AG10803 (cell line): ENCODE results near the gene EPHA2.
"Not testable (repeated sequence)": the region's sequence is repeated elsewhere in the genome, so short reads cannot be mapped to it uniquely, and the experiment has no call there.

Source experiments
- DNase-seq: peaks from one replicate; pipeline ENCODE4 v3.0.0; 2010; ENCODE audit warnings: low read depth
- H3K4me3 ChIP-seq: 2 replicates; pipeline ENCODE4 v1.5.1; 2011; ENCODE audit warnings: mild to moderate bottlenecking, low read length, control low read depth
- TF ChIP-seq, protein P1 (sequence below): conservative IDR thresholded peaks from 2 replicates; pipeline ENCODE4 v1.5.1; 2011; ENCODE audit warnings: mild to moderate bottlenecking, low read length, control low read depth, inconsistent platforms

EPHA2 gene

DNA sequence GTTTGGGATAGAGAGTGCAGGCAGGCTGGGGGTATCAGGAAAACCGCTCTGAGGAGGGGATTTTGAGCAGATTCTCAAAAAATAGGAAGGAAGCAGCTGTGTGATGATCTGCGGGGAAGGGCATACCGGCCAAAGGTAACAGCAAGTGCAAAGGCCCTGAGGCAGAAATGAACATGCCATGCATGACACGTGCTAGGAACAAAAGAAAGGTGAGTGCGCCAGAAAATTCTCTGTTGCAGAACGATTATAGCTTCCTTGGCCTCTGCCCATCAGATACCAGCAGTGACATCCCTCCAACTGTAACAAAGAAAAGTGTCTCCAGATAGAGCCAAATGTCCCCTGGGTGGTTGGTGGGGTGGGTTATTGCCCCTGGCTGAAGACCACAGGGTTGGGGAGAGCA is 45.4 kb downstream of the EPHA2 start:
- TF ChIP-seq, protein P1, sequence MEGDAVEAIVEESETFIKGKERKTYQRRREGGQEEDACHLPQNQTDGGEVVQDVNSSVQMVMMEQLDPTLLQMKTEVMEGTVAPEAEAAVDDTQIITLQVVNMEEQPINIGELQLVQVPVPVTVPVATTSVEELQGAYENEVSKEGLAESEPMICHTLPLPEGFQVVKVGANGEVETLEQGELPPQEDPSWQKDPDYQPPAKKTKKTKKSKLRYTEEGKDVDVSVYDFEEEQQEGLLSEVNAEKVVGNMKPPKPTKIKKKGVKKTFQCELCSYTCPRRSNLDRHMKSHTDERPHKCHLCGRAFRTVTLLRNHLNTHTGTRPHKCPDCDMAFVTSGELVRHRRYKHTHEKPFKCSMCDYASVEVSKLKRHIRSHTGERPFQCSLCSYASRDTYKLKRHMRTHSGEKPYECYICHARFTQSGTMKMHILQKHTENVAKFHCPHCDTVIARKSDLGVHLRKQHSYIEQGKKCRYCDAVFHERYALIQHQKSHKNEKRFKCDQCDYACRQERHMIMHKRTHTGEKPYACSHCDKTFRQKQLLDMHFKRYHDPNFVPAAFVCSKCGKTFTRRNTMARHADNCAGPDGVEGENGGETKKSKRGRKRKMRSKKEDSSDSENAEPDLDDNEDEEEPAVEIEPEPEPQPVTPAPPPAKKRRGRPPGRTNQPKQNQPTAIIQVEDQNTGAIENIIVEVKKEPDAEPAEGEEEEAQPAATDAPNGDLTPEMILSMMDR: no peak
- no peak for DNase-seq
- H3K4me3 ChIP-seq: no peak overlapping the region

DNA sequence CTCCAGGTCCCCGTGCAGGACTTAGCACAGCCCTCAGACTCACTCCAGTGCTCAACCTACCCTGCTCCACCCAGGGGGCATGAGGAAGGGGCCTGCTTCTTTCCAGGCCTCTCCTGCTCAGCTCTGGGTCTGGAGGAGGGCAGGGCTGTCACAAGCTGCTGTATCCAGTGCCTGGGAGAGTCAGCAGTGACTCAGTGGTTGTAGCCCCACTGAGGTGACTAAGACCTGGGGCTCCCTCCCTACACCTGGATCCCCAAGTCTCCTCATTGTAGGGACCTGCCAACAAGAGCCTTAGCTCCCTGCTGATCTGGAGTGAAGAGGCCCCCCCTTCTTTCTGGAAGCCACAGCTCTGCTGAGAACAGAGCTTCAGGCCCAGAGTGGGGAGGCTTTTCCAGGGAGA is 46.3 kb downstream of the EPHA2 start:
- DNase-seq: no peak
- no peak overlapping the region for H3K4me3 ChIP-seq
- TF ChIP-seq, protein P1: no peak

DNA sequence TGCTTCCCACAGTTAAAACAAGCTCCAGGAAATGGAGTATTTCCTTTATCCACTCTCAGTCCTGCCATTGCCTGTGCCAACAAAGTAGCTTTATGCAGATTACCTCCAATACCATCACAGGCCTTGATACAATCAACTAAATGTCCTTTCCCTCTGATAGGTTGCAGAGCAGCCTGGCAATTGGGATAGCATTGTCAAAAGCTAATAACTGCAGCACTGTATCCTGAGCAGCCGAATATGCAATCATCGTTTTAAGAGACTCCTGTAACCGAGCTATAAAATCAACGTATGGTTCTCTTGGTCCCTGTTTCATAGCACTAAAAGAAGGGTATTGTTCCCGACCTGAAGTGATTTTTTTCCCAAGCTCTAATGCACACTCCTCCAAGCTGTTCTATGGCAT is 48.8 kb downstream of the EPHA2 start:
- not testable (repeated sequence) for DNase-seq, H3K4me3 ChIP-seq

DNA sequence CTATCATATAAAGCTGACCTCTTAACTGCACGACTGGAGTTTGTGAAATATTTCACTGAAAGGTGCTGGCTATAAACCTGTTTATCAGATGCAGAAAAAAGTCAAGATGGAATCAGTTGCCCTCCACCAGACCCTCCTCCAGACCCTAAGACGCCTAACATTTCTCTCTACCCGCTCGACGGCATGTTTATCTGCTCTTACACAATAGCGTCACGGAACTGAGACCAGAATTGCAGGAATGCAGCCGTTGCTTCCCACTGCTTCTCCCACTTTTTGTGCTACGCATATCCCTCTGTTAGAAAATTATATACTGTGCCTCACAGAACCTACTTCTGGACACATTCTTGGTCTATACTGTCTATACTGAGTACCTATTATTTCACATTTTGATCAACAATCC is 54.2 kb downstream of the EPHA2 start:
- TF ChIP-seq, protein P1: no peak
- no peak for DNase-seq
- H3K4me3 ChIP-seq: no peak overlapping the region

DNA sequence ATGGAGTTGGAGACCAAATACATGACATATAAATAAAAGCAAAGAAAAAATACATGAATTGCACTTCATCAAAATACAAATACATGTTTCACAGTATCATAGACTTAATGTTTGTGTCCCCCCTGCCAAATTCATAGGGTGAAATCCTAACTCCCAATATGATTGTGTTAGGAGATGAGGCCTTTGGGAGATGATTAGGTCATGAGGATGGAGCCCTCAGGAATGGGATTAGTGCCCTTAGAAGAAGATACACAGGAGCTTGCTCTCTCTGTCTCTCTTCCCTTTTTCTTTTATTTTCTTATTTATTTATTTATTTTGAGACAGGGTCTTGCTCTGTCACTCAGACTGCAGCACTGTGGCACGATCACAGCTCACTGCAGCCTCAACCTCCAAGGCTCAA is 56.5 kb downstream of the EPHA2 start:
- DNase-seq: no peak
- H3K4me3 ChIP-seq: no peak overlapping the region
- TF ChIP-seq, protein P1: no peak

DNA sequence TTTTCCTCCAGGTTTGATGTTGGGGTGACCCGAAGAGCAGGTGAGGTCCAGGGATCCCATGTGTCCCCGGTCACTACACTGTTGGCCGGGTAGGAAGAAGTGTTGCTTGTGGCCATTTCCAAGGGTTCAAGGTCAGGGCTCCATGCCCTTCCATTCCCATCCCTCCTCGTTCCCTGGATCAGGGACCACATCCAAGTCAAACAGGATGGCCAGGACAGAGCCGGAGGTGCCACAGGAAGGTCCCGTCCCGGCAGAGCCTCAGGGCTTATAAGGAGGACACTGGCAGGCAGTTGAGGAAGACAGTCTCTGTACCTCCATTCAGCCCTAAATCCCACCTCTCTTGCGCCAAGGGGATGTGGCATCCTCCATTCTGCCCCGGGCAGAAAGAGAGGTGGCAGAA is 60.4 kb downstream of the EPHA2 start:
- H3K4me3 ChIP-seq: no peak overlapping the region
- DNase-seq: no peak
- TF ChIP-seq, protein P1: no peak

DNA sequence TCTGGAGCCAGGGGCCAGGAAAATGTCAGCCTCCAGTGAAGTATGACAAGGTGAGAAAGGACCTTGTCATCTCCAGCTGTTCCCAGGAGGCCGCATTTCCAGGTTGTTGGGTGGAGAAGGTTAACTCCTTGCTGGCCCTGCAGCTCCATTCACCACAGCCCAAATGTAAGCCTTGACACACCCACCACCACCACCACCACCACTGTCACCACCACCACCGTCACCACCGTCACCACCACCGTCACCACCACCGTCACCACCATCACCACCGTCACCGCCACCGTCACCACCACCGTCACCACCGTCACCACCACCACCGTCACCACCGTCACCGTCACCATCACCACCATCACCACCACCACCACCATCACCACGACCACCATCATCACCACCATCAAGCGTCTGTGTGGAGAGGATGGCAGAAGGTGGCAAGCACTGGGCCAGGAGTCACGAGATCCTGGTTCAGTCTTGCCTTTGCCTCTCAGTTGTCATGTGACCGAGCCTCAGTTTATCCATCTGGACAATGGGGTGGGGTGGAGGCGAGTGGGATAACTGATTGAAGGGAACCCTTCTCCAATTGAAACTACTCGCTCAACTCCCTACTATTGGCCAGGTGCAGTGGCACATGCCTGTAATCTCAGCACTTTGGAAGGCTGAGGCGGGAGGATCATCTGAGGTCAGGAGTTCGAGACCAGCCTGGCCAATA is 61.3 kb downstream of the EPHA2 start:
- no peak overlapping the region for H3K4me3 ChIP-seq
- DNase-seq: no peak
- TF ChIP-seq, protein P1: no peak

DNA sequence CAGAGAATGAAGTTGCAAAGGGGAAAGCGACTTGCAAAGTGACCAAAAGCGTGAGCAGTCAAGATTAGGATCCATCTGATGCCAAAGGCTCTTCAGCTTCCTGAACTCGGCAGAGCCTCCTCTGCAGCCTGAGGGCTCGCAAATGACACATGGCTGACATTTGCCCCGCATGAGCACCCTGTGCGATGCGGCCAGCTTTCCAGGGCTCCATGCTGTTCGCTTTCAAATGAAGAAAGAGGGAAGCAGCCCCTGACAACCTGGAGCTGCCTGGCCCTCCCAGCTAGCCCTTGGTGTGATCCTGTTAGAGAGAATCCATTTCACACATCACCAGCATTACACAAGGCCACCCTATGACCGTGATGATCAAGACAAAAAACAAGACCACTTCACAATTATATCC is 62.3 kb downstream of the EPHA2 start:
- DNase-seq: no peak
- no peak overlapping the region for H3K4me3 ChIP-seq
- TF ChIP-seq, protein P1: no peak
